Measurements from ENCODE around the gene YIF1A. TPM values are rescaled to one million over a fixed set of nuclear protein-coding genes. Genes with fewer than 3 reads are reported as not detected.

The YIF1A gene
- total and polyA plus RNA-seq, 2 donors, result 44.2 to 57.3 TPM

GRCh38 chr11:66291303-66291705 is 2.4 kb upstream of the YIF1A start:
- H3K27me3 ChIP-seq (ENCODE audit: control insufficient read depth in 2 of 2, insufficient read depth in 1 of 2, low read length in 1 of 2), result peaks cover 43 to 62% of the 10 kb centered on the region in 2 donors
- peak overlapping the region in 1 of 2 donors; percentile 48 for H3K4me3 ChIP-seq (ENCODE audit: low read length in 2 of 2)
- DNase-seq (ENCODE audit: low read depth in 6 of 9, low spot score in 9 of 9), result no peak
- no peak overlapping the region for H3K27ac ChIP-seq (ENCODE audit: low read depth in 1 of 2, low read length in 1 of 2)
- peaks cover 22 to 35% of the 10 kb centered on the region in 2 donors for H3K4me1 ChIP-seq (ENCODE audit: control insufficient read depth in 2 of 2, insufficient read depth in 2 of 2, low read length in 2 of 2)
- 22% methylated on average over 16 of the region's 16 CpGs for WGBS
- peaks cover 4% of the 10 kb centered on the region in 2 donors for H3K36me3 ChIP-seq (ENCODE audit: control insufficient read depth in 2 of 2, insufficient read depth in 2 of 2, low read length in 1 of 2)
- peaks cover 0 to 10% of the 10 kb centered on the region in 2 donors for H3K9me3 ChIP-seq (ENCODE audit: control insufficient read depth in 2 of 2, insufficient read depth in 1 of 2, low read length in 1 of 2)

GRCh38 chr11:66290330-66290621 is 1.3 kb upstream of the YIF1A start:
- Histone ChIP-seq H3K9me3 (ENCODE audit: control insufficient read depth in 2 of 2, insufficient read depth in 1 of 2, low read length in 1 of 2) (peaks cover 0 to 10% of the 10 kb centered on the region in 2 donors), H3K27me3 (ENCODE audit: control insufficient read depth in 2 of 2, insufficient read depth in 1 of 2, low read length in 1 of 2) (peaks cover 42 to 54% of the 10 kb centered on the region in 2 donors), H3K36me3 (ENCODE audit: control insufficient read depth in 2 of 2, insufficient read depth in 2 of 2, low read length in 1 of 2) (peaks cover 4 to 11% of the 10 kb centered on the region in 2 donors), H3K4me1 (ENCODE audit: control insufficient read depth in 2 of 2, insufficient read depth in 2 of 2, low read length in 2 of 2) (peaks cover 22 to 35% of the 10 kb centered on the region in 2 donors), H3K4me3 (ENCODE audit: low read length in 2 of 2) (no peak overlapping the region), H3K27ac (ENCODE audit: low read depth in 1 of 2, low read length in 1 of 2) (no peak overlapping the region)
- DNase-seq (ENCODE audit: low read depth in 6 of 9, low spot score in 9 of 9), result no peak
- WGBS, result 83% methylated on average over 2 of the region's 2 CpGs

GRCh38 chr11:66289548-66290329 is 796 bp upstream of the YIF1A start:
- peaks cover 8 to 17% of the 10 kb centered on the region in 2 donors for H3K36me3 ChIP-seq (ENCODE audit: control insufficient read depth in 2 of 2, insufficient read depth in 2 of 2, low read length in 1 of 2)
- 12% methylated on average over 36 of the region's 36 CpGs for WGBS
- H3K27me3 ChIP-seq (ENCODE audit: control insufficient read depth in 2 of 2, insufficient read depth in 1 of 2, low read length in 1 of 2), result peaks cover 38 to 53% of the 10 kb centered on the region in 2 donors
- peaks cover 0 to 10% of the 10 kb centered on the region in 2 donors for H3K9me3 ChIP-seq (ENCODE audit: control insufficient read depth in 2 of 2, insufficient read depth in 1 of 2, low read length in 1 of 2)
- H3K4me3 ChIP-seq (ENCODE audit: low read length in 2 of 2), result peak overlapping the region; percentile 63 to 73
- H3K4me1 ChIP-seq (ENCODE audit: control insufficient read depth in 2 of 2, insufficient read depth in 2 of 2, low read length in 2 of 2), result peaks cover 22 to 35% of the 10 kb centered on the region in 2 donors
- peak in 7 of 9 donors; percentile 48 to 90 (median 72) for DNase-seq (ENCODE audit: low read depth in 6 of 9, low spot score in 9 of 9)
- peak overlapping the region; percentile 88 to 97 for H3K27ac ChIP-seq (ENCODE audit: low read depth in 1 of 2, low read length in 1 of 2)

GRCh38 chr11:66287889-66288670 is 863 bp downstream of the YIF1A start:
- Histone ChIP-seq H3K4me1 (ENCODE audit: control insufficient read depth in 2 of 2, insufficient read depth in 2 of 2, low read length in 2 of 2) (peaks cover 22 to 37% of the 10 kb centered on the region in 2 donors), H3K27ac (ENCODE audit: low read depth in 1 of 2, low read length in 1 of 2) (peak overlapping the region in 1 of 2 donors; percentile 83), H3K27me3 (ENCODE audit: control insufficient read depth in 2 of 2, insufficient read depth in 1 of 2, low read length in 1 of 2) (peaks cover 26 to 36% of the 10 kb centered on the region in 2 donors), H3K36me3 (ENCODE audit: control insufficient read depth in 2 of 2, insufficient read depth in 2 of 2, low read length in 1 of 2) (peaks cover 21 to 24% of the 10 kb centered on the region in 2 donors), H3K9me3 (ENCODE audit: control insufficient read depth in 2 of 2, insufficient read depth in 1 of 2, low read length in 1 of 2) (peaks cover 0 to 10% of the 10 kb centered on the region in 2 donors), H3K4me3 (ENCODE audit: low read length in 2 of 2) (peak overlapping the region; percentile 63 to 75)
- 61% methylated on average over 20 of the region's 20 CpGs for WGBS
- no peak for DNase-seq (ENCODE audit: low read depth in 6 of 9, low spot score in 9 of 9)

DNA sequence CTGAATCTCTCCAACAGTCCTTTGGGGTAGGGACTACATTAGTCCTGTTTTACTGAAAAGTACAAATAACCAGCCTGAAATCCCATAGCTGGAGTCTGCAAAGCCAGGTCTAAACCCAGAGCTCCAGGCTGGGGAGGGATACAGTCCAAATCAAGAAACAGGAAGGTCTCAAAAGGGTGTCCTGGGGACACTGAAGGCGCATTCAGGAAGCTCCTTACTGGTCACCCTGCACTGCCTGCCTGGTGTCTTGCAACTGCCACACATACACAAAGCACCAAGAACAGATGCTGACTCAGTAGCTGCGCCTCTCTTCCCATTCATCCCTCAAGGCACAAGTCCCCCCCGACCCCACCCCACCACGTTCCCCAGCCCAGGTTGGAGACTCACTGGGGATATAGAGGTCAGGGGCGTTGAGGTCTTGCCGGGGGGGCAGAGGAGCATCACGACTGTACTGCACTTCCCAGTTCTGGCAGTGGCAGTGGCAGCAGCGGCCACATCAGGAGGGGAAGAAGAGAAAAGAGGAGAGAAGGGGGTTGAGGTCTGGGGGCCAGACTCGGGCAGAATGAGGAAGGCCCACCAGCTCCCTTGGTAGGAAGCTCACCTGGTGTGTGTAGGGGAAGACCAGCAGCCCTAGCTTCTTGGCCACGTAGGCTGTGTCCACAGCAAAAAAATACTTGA is 1.6 kb downstream of the YIF1A start:
- DNase-seq (ENCODE audit: low read depth in 6 of 9, low spot score in 9 of 9), result no peak
- Histone ChIP-seq H3K36me3 (ENCODE audit: control insufficient read depth in 2 of 2, insufficient read depth in 2 of 2, low read length in 1 of 2) (peaks cover 23 to 24% of the 10 kb centered on the region in 2 donors), H3K27ac (ENCODE audit: low read depth in 1 of 2, low read length in 1 of 2) (no peak overlapping the region), H3K4me1 (ENCODE audit: control insufficient read depth in 2 of 2, insufficient read depth in 2 of 2, low read length in 2 of 2) (peaks cover 28 to 42% of the 10 kb centered on the region in 2 donors), H3K27me3 (ENCODE audit: control insufficient read depth in 2 of 2, insufficient read depth in 1 of 2, low read length in 1 of 2) (peaks cover 19 to 29% of the 10 kb centered on the region in 2 donors), H3K4me3 (ENCODE audit: low read length in 2 of 2) (no peak overlapping the region), H3K9me3 (ENCODE audit: control insufficient read depth in 2 of 2, insufficient read depth in 1 of 2, low read length in 1 of 2) (peaks cover 0 to 10% of the 10 kb centered on the region in 2 donors)
- WGBS, result 73% methylated on average over 10 of the region's 10 CpGs

DNA sequence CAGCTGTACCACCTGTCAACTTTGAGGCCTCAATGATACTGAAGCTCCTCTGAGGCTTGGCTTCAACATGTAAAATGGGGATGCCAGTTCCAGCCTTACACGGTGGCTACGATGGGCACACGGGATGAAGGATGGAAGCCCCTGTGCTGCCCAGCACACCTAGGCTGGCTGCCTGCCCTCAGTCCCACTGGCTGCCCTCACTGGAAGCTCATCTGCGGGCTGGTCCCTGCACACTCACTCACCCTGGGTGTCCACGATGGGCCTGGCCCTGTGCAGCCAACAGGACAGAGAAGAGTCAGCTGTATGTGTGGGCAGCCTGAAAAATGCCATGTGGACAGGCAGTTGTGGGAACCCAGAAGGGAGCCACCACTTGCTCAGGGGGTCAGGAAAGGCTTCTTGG is 2.2 kb downstream of the YIF1A start:
- DNase-seq (ENCODE audit: low read depth in 6 of 9, low spot score in 9 of 9), result no peak
- 98% methylated on average over 5 of the region's 5 CpGs for WGBS

GRCh38 chr11:66285250-66285947 is 3.5 kb downstream of the YIF1A start:
- H3K9me3 ChIP-seq (ENCODE audit: control insufficient read depth in 2 of 2, insufficient read depth in 1 of 2, low read length in 1 of 2), result peaks cover 0 to 10% of the 10 kb centered on the region in 2 donors
- H3K27me3 ChIP-seq (ENCODE audit: control insufficient read depth in 2 of 2, insufficient read depth in 1 of 2, low read length in 1 of 2), result peaks cover 0 to 10% of the 10 kb centered on the region in 2 donors
- peaks cover 30 to 52% of the 10 kb centered on the region in 2 donors for H3K4me1 ChIP-seq (ENCODE audit: control insufficient read depth in 2 of 2, insufficient read depth in 2 of 2, low read length in 2 of 2)
- H3K36me3 ChIP-seq (ENCODE audit: control insufficient read depth in 2 of 2, insufficient read depth in 2 of 2, low read length in 1 of 2), result peaks cover 23 to 24% of the 10 kb centered on the region in 2 donors
- H3K4me3 ChIP-seq (ENCODE audit: low read length in 2 of 2), result no peak overlapping the region
- H3K27ac ChIP-seq (ENCODE audit: low read depth in 1 of 2, low read length in 1 of 2), result no peak overlapping the region
- 96% methylated on average over 13 of the region's 13 CpGs for WGBS
- no peak for DNase-seq (ENCODE audit: low read depth in 6 of 9, low spot score in 9 of 9)

More for the DNA sequence above, 2.2 kb downstream of the YIF1A start:
- Histone ChIP-seq H3K4me1 (ENCODE audit: control insufficient read depth in 2 of 2, insufficient read depth in 2 of 2, low read length in 2 of 2) (peaks cover 29 to 43% of the 10 kb centered on the region in 2 donors), H3K36me3 (ENCODE audit: control insufficient read depth in 2 of 2, insufficient read depth in 2 of 2, low read length in 1 of 2) (peaks cover 23 to 24% of the 10 kb centered on the region in 2 donors), H3K27me3 (ENCODE audit: control insufficient read depth in 2 of 2, insufficient read depth in 1 of 2, low read length in 1 of 2) (peaks cover 13 to 22% of the 10 kb centered on the region in 2 donors), H3K4me3 (ENCODE audit: low read length in 2 of 2) (no peak overlapping the region), H3K9me3 (ENCODE audit: control insufficient read depth in 2 of 2, insufficient read depth in 1 of 2, low read length in 1 of 2) (peaks cover 0 to 10% of the 10 kb centered on the region in 2 donors), H3K27ac (ENCODE audit: low read depth in 1 of 2, low read length in 1 of 2) (no peak overlapping the region)

- Histone ChIP-seq H3K4me3 (ENCODE audit: low read length in 2 of 2) (no peak overlapping the region), H3K27ac (ENCODE audit: low read depth in 1 of 2, low read length in 1 of 2) (no peak overlapping the region), H3K36me3 (ENCODE audit: control insufficient read depth in 2 of 2, insufficient read depth in 2 of 2, low read length in 1 of 2) (peaks cover 24 to 25% of the 10 kb centered on the region in 2 donors), H3K4me1 (ENCODE audit: control insufficient read depth in 2 of 2, insufficient read depth in 2 of 2, low read length in 2 of 2) (peaks cover 26 to 53% of the 10 kb centered on the region in 2 donors), H3K27me3 (ENCODE audit: control insufficient read depth in 2 of 2, insufficient read depth in 1 of 2, low read length in 1 of 2) (peaks cover 0 to 4% of the 10 kb centered on the region in 2 donors), H3K9me3 (ENCODE audit: control insufficient read depth in 2 of 2, insufficient read depth in 1 of 2, low read length in 1 of 2) (peaks cover 0 to 3% of the 10 kb centered on the region in 2 donors)
- DNase-seq (ENCODE audit: low read depth in 6 of 9, low spot score in 9 of 9), result no peak
- 97% methylated on average over 16 of the region's 16 CpGs for WGBS
These were observed 4.3 kb downstream of the YIF1A start for GRCh38 chr11:66284526-66285078.

Data from thymus (tissue), 11 donors.